Colonic mucosa (tissue), 4 donors: Measurements from ENCODE around the gene TUB. TPM values are rescaled to one million over a fixed set of nuclear protein-coding genes. Genes with fewer than 3 reads are reported as not detected.

Experiments used
- DNase-seq: peaks from one replicate; pipeline ENCODE4 v3.0.0-alpha.2; 2020
- H3K27ac ChIP-seq: fragments of 200-600 bp; one replicate; pipeline ENCODE4 v1.8.0; 2021
- H3K27me3 ChIP-seq: fragments of 200-600 bp; one replicate; pipeline ENCODE4 v1.8.0; 2021
- H3K36me3 ChIP-seq: fragments of 200-600 bp; one replicate; pipeline ENCODE4 v1.8.0; 2021
- H3K4me1 ChIP-seq: fragments of 200-600 bp; one replicate; pipeline ENCODE4 v1.8.0; 2021; ENCODE audit warnings: mild to moderate bottlenecking
- H3K4me3 ChIP-seq: fragments of 200-600 bp; one replicate; pipeline ENCODE4 v1.8.0; 2021
- H3K9ac ChIP-seq, 2 donors: one replicate each; pipeline ENCODE4 v1.7.0; 2013; ENCODE audit warnings: control low read depth in 2 of 2, low read depth in 2 of 2, low read length in 2 of 2
- H3K9me3 ChIP-seq: fragments of 200-600 bp; one replicate; pipeline ENCODE4 v1.8.0; 2021
- intact Hi-C: fragments of 100-400 bp; cut with DNase I; formaldehyde crosslinking; loops from one replicate; pipeline ENCODE4 v1.14.1; 2022
- total RNA-seq, 2 donors: library from RNA; stranded (reverse); fragmentation: NEBNext Ultra II Directional in 1 of 2; extraction: Animal tissue kit (Norgen Biotek cat#: 25700) in 1 of 2; gene quantifications; one replicate each; pipeline ENCODE4 v1.2.1, GENCODE V29; 2021
- TF ChIP-seq, protein P1 (sequence below): fragments of 200-600 bp; IDR thresholded peaks from one replicate; pipeline ENCODE4 v1.8.0; 2022; ENCODE audit warnings: antibody characterized with exemption, mild to moderate bottlenecking
- donor health status: healthy.
- donor health status: DM: no; HTN: no; CAD: no.
- donor health status: DM: no; HTN: no; CAD: no.

The TUB gene
- total RNA-seq, 2 donors from 2014 or later, result 1.2 to 1.4 TPM

DNA sequence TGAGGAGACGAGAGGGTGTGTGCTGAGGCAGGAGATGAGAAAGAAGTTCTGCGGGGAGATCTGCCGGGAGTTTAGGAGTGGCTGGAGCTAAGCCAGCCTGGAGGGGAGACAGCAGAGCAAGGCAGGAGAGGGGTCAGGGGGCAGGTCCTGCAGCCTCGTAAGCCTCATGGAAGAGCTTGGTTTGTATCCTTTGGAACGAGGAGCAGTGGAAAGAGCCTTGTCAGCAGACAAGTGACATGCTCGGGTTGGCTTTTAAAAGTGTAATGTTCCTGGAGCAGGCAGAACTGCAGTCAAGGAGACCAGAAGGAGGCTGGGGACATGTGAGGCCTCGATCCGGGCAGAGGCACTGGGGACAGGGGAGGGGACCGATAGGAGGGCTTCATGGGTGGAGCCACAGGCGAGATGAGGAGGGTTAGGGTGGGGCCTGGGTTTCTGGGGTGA lies 21.4 kb upstream of the TUB start:
- Histone ChIP-seq H3K27me3 (no peaks in the 10 kb centered on the region), H3K27ac (no peak overlapping the region), H3K9ac (no peak overlapping the region), H3K4me1 (no peaks in the 10 kb centered on the region), H3K4me3 (no peak overlapping the region), H3K9me3 (no peaks in the 10 kb centered on the region), H3K36me3 (no peaks in the 10 kb centered on the region)
- TF ChIP-seq, protein P1, sequence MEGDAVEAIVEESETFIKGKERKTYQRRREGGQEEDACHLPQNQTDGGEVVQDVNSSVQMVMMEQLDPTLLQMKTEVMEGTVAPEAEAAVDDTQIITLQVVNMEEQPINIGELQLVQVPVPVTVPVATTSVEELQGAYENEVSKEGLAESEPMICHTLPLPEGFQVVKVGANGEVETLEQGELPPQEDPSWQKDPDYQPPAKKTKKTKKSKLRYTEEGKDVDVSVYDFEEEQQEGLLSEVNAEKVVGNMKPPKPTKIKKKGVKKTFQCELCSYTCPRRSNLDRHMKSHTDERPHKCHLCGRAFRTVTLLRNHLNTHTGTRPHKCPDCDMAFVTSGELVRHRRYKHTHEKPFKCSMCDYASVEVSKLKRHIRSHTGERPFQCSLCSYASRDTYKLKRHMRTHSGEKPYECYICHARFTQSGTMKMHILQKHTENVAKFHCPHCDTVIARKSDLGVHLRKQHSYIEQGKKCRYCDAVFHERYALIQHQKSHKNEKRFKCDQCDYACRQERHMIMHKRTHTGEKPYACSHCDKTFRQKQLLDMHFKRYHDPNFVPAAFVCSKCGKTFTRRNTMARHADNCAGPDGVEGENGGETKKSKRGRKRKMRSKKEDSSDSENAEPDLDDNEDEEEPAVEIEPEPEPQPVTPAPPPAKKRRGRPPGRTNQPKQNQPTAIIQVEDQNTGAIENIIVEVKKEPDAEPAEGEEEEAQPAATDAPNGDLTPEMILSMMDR, result no peak
- no peak for DNase-seq
- intact Hi-C loops, result no loop called here

- intact Hi-C loops, result no loop called here
Measured at GRCh38 chr11:8060146-8060719, 20.8 kb upstream of the TUB start.

DNA sequence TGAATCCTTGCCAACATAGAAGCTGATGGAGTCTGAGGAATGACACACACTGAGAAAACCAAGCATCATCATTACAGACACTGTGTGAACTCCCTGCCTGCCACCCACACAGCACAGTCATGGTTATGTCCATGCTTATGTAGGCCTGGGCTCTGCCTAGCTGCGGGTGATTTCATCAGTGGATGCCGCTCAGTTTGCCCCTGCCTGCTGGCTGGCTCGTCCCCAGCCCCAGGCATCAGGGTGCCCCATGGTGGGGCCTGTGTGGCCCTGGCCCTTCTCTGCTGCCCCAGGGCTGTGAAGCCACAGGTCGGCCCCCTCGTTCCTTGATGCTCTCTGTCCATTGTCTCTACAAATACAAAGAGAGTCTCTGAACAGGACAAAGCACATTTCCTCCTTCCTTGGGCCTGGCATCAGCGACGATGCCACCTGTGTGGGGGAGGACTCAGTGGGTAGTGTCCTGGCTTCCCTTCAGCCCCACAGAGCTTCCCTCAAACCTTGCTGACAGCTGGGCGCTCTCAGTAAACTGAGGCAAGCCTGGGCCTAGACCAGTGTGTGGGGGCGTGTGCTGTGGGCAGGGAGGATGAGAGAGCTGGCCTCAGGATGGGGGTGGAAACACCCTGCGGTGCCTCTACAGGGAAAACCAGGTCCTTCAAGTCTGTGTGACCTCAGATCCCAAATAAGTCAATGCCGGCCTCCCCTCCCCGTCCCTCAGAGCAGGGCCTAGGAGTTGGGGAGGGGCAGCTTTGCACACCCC lies 20.0 kb upstream of the TUB start:
- intact Hi-C loops, result no loop called here
- Histone ChIP-seq H3K9me3 (no peaks in the 10 kb centered on the region), H3K9ac (no peak overlapping the region), H3K27me3 (no peaks in the 10 kb centered on the region), H3K36me3 (no peaks in the 10 kb centered on the region), H3K4me3 (no peak overlapping the region), H3K4me1 (no peaks in the 10 kb centered on the region), H3K27ac (no peak overlapping the region)
- no peak for DNase-seq
- TF ChIP-seq, protein P1, result no peak

More at GRCh38 chr11:8060146-8060719, 20.8 kb upstream of the TUB start:
- Histone ChIP-seq H3K4me3 (no peak overlapping the region), H3K36me3 (no peaks in the 10 kb centered on the region), H3K27me3 (no peaks in the 10 kb centered on the region), H3K9me3 (no peaks in the 10 kb centered on the region), H3K27ac (no peak overlapping the region), H3K9ac (no peak overlapping the region), H3K4me1 (no peaks in the 10 kb centered on the region)
- TF ChIP-seq, protein P1, result no peak
- no peak for DNase-seq

- H3K27ac ChIP-seq, result no peak overlapping the region
- no peak overlapping the region for H3K9ac ChIP-seq
- H3K9me3 ChIP-seq, result no peaks in the 10 kb centered on the region
- H3K4me3 ChIP-seq, result no peak overlapping the region
- intact Hi-C loops, result no loop called here
- no peak for DNase-seq
- TF ChIP-seq, protein P1, result no peak
- H3K36me3 ChIP-seq, result no peaks in the 10 kb centered on the region
- H3K27me3 ChIP-seq, result no peaks in the 10 kb centered on the region
- H3K4me1 ChIP-seq, result no peaks in the 10 kb centered on the region
Measured at GRCh38 chr11:8061555-8062428, 19.2 kb upstream of the TUB start.

- H3K36me3 ChIP-seq, result no peaks in the 10 kb centered on the region
- no peaks in the 10 kb centered on the region for H3K4me1 ChIP-seq
- no peaks in the 10 kb centered on the region for H3K27me3 ChIP-seq
- peak; percentile 7 for DNase-seq
- TF ChIP-seq, protein P1, result no peak
- H3K4me3 ChIP-seq, result no peak overlapping the region
- H3K27ac ChIP-seq, result no peak overlapping the region
- H3K9ac ChIP-seq, result no peak overlapping the region
- intact Hi-C loops, result no loop called here
- H3K9me3 ChIP-seq, result no peaks in the 10 kb centered on the region
Measured at GRCh38 chr11:8062781-8063257, 18.2 kb upstream of the TUB start.
